HG03139 (cell line): Measurements from ENCODE around the gene SULT1A1.
"Not testable (repeated sequence)": the region's sequence is repeated elsewhere in the genome, so short reads cannot be mapped to it uniquely, and the experiment has no call there.

ENCODE experiments used
- ATAC-seq: cut with Tn5 transposase; IDR thresholded peaks from one replicate; pipeline ENCODE4 v1.9.1; 2021; ENCODE audit not compliant: unreplicated experiment

Gene SULT1A1

GRCh38 chr16:28609631-28610594 is at the start of gene SULT1A1:
TSS of gene SULT1A1 (minus strand) at chr16:28610044. CDS start at chr16:28608855, 1,189 bp downstream.
- ATAC-seq, result no peak

GRCh38 chr16:28639959-28640358 is 30.1 kb upstream of the SULT1A1 start:
- ATAC-seq, result not testable (repeated sequence)

- not testable (repeated sequence) for ATAC-seq
Observed at GRCh38 chr16:28638359-28638758, 28.5 kb upstream of the SULT1A1 start.

GRCh38 chr16:28637765-28638164 is 27.9 kb upstream of the SULT1A1 start, which contains the start of gene NPIPB8:
TSS of gene NPIPB8 (plus strand) at chr16:28638065. CDS start at chr16:28638361, 296 bp downstream.
- not testable (repeated sequence) for ATAC-seq

GRCh38 chr16:28636093-28636823 is 26.4 kb upstream of the SULT1A1 start:
- ATAC-seq, result not testable (repeated sequence)

GRCh38 chr16:28630905-28631304 is 21.1 kb upstream of the SULT1A1 start:
- not testable (repeated sequence) for ATAC-seq

- ATAC-seq, result no peak
Observed at GRCh38 chr16:28623172-28623711, 13.4 kb upstream of the SULT1A1 start.

GRCh38 chr16:28622532-28623171 is 12.8 kb upstream of the SULT1A1 start:
- not testable (repeated sequence) for ATAC-seq

GRCh38 chr16:28621481-28622155 is 11.8 kb upstream of the SULT1A1 start:
- no peak for ATAC-seq

GRCh38 chr16:28620316-28620715 is 10.5 kb upstream of the SULT1A1 start:
- ATAC-seq, result not testable (repeated sequence)

GRCh38 chr16:28617874-28618273 is 8.0 kb upstream of the SULT1A1 start:
- no peak for ATAC-seq

GRCh38 chr16:28616636-28617035 is 6.8 kb upstream of the SULT1A1 start:
- no peak for ATAC-seq

GRCh38 chr16:28616224-28616577 is 6.4 kb upstream of the SULT1A1 start:
- ATAC-seq, result not testable (repeated sequence)

GRCh38 chr16:28615486-28616223 is 5.8 kb upstream of the SULT1A1 start:
- not testable (repeated sequence) for ATAC-seq

GRCh38 chr16:28614561-28614960 is 4.7 kb upstream of the SULT1A1 start:
- ATAC-seq, result not testable (repeated sequence)

- ATAC-seq, result not testable (repeated sequence)
Observed at GRCh38 chr16:28613912-28614311, 4.1 kb upstream of the SULT1A1 start.

- ATAC-seq, result not testable (repeated sequence)
Observed at GRCh38 chr16:28612359-28613280, 2.8 kb upstream of the SULT1A1 start.

- no peak for ATAC-seq
Observed at GRCh38 chr16:28610595-28611191, 849 bp upstream of the SULT1A1 start.
